Peyer's patch (tissue), 4 donors: Measurements from ENCODE around the gene ATAD5. TPM values are rescaled to one million over a fixed set of nuclear protein-coding genes. Genes with fewer than 3 reads are reported as not detected.

Experiments
- DNase-seq, 3 donors: peaks; one replicate each; pipeline ENCODE4 v3.0.0-alpha.2; 2017 to 2019
- H3K27ac ChIP-seq, 4 donors: fragments of 200-600 bp; sonication (generic); one replicate each; pipeline ENCODE4 v1.5.1; 2016 to 2019
- H3K27me3 ChIP-seq, 2 donors: fragments of 200-600 bp; sonication (generic); one replicate each; pipeline ENCODE4 v1.5.1; 2019
- H3K36me3 ChIP-seq, 3 donors: fragments of 200-600 bp; sonication (generic); one replicate each; pipeline ENCODE4 v1.5.1; 2016 to 2019
- H3K4me1 ChIP-seq, 4 donors: fragments of 200-600 bp; sonication (generic); one replicate each; pipeline ENCODE4 v1.5.1; 2016 to 2019
- H3K4me3 ChIP-seq, 4 donors: fragments of 200-600 bp; sonication (generic); 1 replicate in 3 of 4; 2 replicates in 1 of 4; pipeline ENCODE4 v1.5.1; 2016 to 2019; ENCODE audit warnings: mild to moderate bottlenecking in 1 of 4
- H3K9me3 ChIP-seq, 4 donors: fragments of 200-600 bp; sonication (generic); one replicate each; pipeline ENCODE4 v1.5.1; 2016 to 2019; ENCODE audit warnings: mild to moderate bottlenecking in 1 of 4
- CTCF ChIP-seq, 6 experiments: fragments of 450-650 bp in 4 of 6; fragments of 200-600 bp in 2 of 6; sonication (generic) in 1 of 6; IDR thresholded peaks; one replicate each; pipeline ENCODE4 v1.5.1; 2017 to 2019; ENCODE audit warnings: antibody characterized with exemption in 6 of 6, mild to moderate bottlenecking in 3 of 6, moderate library complexity in 1 of 6
- POLR2A ChIP-seq, 2 donors: fragments of 450-650 bp; IDR thresholded peaks; one replicate each; pipeline ENCODE4 v1.5.1; 2017; ENCODE audit warnings: antibody characterized with exemption in 2 of 2, mild to moderate bottlenecking in 2 of 2, moderate library complexity in 2 of 2
- total RNA-seq, 4 donors: library from RNA; depleted of rRNA; stranded (reverse); fragments of >200 nt; gene quantifications; one replicate each; pipeline ENCODE4 v1.1.0, GENCODE V29; 2016

The ATAD5 gene
- total RNA-seq, 4 donors from 2014 or later, result 2.3 to 14.0 (median 2.6) TPM

- TF ChIP-seq CTCF (IDR thresholded peaks at IDR 0.05) (no peak), POLR2A (IDR thresholded peaks at IDR 0.05) (no peak)
Observed at GRCh38 chr17:30864636-30865035, 32.9 kb downstream of the ATAD5 start.

GRCh38 chr17:30869005-30869404, 37.2 kb downstream of the ATAD5 start:
- no peak for DNase-seq
- H3K4me1 ChIP-seq, result no peaks in the 10 kb centered on the region
- no peak for TF ChIP-seq POLR2A (IDR thresholded peaks at IDR 0.05)
- TF ChIP-seq CTCF (IDR thresholded peaks at IDR 0.05), result no peak
- H3K9me3 ChIP-seq, result no peaks in the 10 kb centered on the region
- no peak overlapping the region for H3K27ac ChIP-seq
- H3K36me3 ChIP-seq, result peaks cover 0 to 5% (median 0%) of the 10 kb centered on the region in 3 donors
- no peak overlapping the region for H3K4me3 ChIP-seq
- H3K27me3 ChIP-seq, result no peaks in the 10 kb centered on the region

More at GRCh38 chr17:30864636-30865035, 32.9 kb downstream of the ATAD5 start:
- no peak for DNase-seq
- no peak overlapping the region for H3K4me3 ChIP-seq
- H3K9me3 ChIP-seq, result no peaks in the 10 kb centered on the region
- no peaks in the 10 kb centered on the region for H3K4me1 ChIP-seq
- no peaks in the 10 kb centered on the region for H3K27me3 ChIP-seq
- H3K27ac ChIP-seq, result no peak overlapping the region
- peaks cover 0 to 5% (median 0%) of the 10 kb centered on the region in 3 donors for H3K36me3 ChIP-seq

GRCh38 chr17:30886187-30886586, 54.4 kb downstream of the ATAD5 start:
- Histone ChIP-seq H3K27ac (no peak overlapping the region), H3K4me3 (no peak overlapping the region), H3K9me3 (no peaks in the 10 kb centered on the region), H3K27me3 (no peaks in the 10 kb centered on the region), H3K36me3 (peaks cover 0 to 6% (median 0%) of the 10 kb centered on the region in 3 donors), H3K4me1 (no peaks in the 10 kb centered on the region)
- DNase-seq, result no peak
- no peak for TF ChIP-seq CTCF (IDR thresholded peaks at IDR 0.05)
- no peak for TF ChIP-seq POLR2A (IDR thresholded peaks at IDR 0.05)

GRCh38 chr17:30894236-30894635, 62.5 kb downstream of the ATAD5 start:
- no peaks in the 10 kb centered on the region for H3K27me3 ChIP-seq
- TF ChIP-seq POLR2A (IDR thresholded peaks at IDR 0.05), result no peak
- no peak for TF ChIP-seq CTCF (IDR thresholded peaks at IDR 0.05)
- H3K27ac ChIP-seq, result no peak overlapping the region
- H3K9me3 ChIP-seq, result no peaks in the 10 kb centered on the region
- no peak overlapping the region for H3K4me3 ChIP-seq
- no peak for DNase-seq
- H3K4me1 ChIP-seq, result no peaks in the 10 kb centered on the region
- peaks cover 0 to 28% (median 0%) of the 10 kb centered on the region in 3 donors for H3K36me3 ChIP-seq

GRCh38 chr17:30897311-30897710, 65.5 kb downstream of the ATAD5 start:
- H3K4me1 ChIP-seq, result no peaks in the 10 kb centered on the region
- TF ChIP-seq POLR2A (IDR thresholded peaks at IDR 0.05) (no peak), CTCF (IDR thresholded peaks at IDR 0.05) (no peak)
- H3K27ac ChIP-seq, result no peak overlapping the region
- DNase-seq, result no peak
- peaks cover 0 to 46% (median 0%) of the 10 kb centered on the region in 3 donors for H3K36me3 ChIP-seq
- no peaks in the 10 kb centered on the region for H3K9me3 ChIP-seq
- H3K4me3 ChIP-seq, result no peak overlapping the region
- H3K27me3 ChIP-seq, result no peaks in the 10 kb centered on the region

- DNase-seq, result peak in 1 of 3 donors; percentile 49
- Histone ChIP-seq H3K9me3 (no peaks in the 10 kb centered on the region), H3K36me3 (peaks cover 0 to 22% (median 0%) of the 10 kb centered on the region in 3 donors), H3K27ac (peak overlapping the region; percentile 82 to 94 (median 86)), H3K4me1 (peaks cover 0 to 13% (median 7%) of the 10 kb centered on the region in 4 donors), H3K27me3 (no peaks in the 10 kb centered on the region), H3K4me3 (peak overlapping the region; percentile 53 to 84 (median 79))
- TF ChIP-seq CTCF (IDR thresholded peaks at IDR 0.05) (peak in 1 of 6 experiments; percentile 4), POLR2A (IDR thresholded peaks at IDR 0.05) (no peak)
Observed at GRCh38 chr17:30905742-30906100, 74.0 kb downstream of the ATAD5 start.
